IMR-90 (cell line): ENCODE measurements around the gene DNAJC17.

Source experiments
- CHD1 ChIP-seq: IDR thresholded peaks from 2 replicates; pipeline ENCODE4 v1.6.1; 2012; ENCODE audit warnings: low read depth, low read length, improper control_type of control experiment
- POLR2A ChIP-seq: IDR thresholded peaks from 2 replicates; pipeline ENCODE4 v1.6.1; 2012; ENCODE audit warnings: mild to moderate bottlenecking, low read depth, low read length
- TF ChIP-seq, protein P1 (sequence below): fragments of 150-350 bp; IDR thresholded peaks from 2 replicates; pipeline ENCODE4 v1.6.1; 2016; ENCODE audit warnings: low read depth, mild to moderate bottlenecking, low read length, moderate library complexity, borderline replicate concordance
- TF ChIP-seq, protein P2 (sequence below): conservative IDR thresholded peaks from 2 replicates; pipeline ENCODE4 v1.5.1; 2012; ENCODE audit warnings: mild to moderate bottlenecking, low read depth, low read length, improper control_type of control experiment
- TF ChIP-seq, protein P3 (sequence below): fragments of 150-350 bp; IDR thresholded peaks from 2 replicates; pipeline ENCODE4 v1.6.1; 2017; ENCODE audit warnings: mild to moderate bottlenecking, antibody characterized with exemption, low read length, low read depth

DNA sequence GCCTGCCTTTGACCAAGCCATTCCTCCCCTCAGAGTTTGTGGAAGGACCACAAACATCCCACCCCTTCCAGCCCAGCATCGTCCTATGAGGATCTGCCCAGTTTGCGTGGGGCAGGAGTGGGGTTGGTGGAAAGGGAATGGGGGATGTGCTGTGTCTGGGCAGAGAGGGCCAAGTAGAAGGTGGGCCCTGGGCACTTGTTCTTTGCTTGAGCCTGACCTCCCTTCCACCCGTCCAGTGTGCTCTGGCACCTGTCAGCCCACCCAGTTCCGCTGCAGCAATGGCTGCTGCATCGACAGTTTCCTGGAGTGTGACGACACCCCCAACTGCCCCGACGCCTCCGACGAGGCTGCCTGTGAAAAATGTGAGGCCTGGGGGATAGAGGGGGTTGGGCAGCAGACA lies 46.9 kb upstream of the DNAJC17 start:
- TF ChIP-seq, protein P1, sequence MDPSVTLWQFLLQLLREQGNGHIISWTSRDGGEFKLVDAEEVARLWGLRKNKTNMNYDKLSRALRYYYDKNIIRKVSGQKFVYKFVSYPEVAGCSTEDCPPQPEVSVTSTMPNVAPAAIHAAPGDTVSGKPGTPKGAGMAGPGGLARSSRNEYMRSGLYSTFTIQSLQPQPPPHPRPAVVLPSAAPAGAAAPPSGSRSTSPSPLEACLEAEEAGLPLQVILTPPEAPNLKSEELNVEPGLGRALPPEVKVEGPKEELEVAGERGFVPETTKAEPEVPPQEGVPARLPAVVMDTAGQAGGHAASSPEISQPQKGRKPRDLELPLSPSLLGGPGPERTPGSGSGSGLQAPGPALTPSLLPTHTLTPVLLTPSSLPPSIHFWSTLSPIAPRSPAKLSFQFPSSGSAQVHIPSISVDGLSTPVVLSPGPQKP = no peak
- TF ChIP-seq, protein P2, sequence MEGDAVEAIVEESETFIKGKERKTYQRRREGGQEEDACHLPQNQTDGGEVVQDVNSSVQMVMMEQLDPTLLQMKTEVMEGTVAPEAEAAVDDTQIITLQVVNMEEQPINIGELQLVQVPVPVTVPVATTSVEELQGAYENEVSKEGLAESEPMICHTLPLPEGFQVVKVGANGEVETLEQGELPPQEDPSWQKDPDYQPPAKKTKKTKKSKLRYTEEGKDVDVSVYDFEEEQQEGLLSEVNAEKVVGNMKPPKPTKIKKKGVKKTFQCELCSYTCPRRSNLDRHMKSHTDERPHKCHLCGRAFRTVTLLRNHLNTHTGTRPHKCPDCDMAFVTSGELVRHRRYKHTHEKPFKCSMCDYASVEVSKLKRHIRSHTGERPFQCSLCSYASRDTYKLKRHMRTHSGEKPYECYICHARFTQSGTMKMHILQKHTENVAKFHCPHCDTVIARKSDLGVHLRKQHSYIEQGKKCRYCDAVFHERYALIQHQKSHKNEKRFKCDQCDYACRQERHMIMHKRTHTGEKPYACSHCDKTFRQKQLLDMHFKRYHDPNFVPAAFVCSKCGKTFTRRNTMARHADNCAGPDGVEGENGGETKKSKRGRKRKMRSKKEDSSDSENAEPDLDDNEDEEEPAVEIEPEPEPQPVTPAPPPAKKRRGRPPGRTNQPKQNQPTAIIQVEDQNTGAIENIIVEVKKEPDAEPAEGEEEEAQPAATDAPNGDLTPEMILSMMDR = no peak
- TF ChIP-seq POLR2A (no peak), CHD1 (no peak)
- TF ChIP-seq, protein P3, sequence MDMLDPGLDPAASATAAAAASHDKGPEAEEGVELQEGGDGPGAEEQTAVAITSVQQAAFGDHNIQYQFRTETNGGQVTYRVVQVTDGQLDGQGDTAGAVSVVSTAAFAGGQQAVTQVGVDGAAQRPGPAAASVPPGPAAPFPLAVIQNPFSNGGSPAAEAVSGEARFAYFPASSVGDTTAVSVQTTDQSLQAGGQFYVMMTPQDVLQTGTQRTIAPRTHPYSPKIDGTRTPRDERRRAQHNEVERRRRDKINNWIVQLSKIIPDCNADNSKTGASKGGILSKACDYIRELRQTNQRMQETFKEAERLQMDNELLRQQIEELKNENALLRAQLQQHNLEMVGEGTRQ = no peak
